NCI-H510A (cell line): Measurements from ENCODE around the gene STIM2.

Experiments used
- DNase-seq: peaks from one replicate; lab custom pipeline; 2025; lab: John Stamatoyannopoulos, UW

Gene STIM2

DNA sequence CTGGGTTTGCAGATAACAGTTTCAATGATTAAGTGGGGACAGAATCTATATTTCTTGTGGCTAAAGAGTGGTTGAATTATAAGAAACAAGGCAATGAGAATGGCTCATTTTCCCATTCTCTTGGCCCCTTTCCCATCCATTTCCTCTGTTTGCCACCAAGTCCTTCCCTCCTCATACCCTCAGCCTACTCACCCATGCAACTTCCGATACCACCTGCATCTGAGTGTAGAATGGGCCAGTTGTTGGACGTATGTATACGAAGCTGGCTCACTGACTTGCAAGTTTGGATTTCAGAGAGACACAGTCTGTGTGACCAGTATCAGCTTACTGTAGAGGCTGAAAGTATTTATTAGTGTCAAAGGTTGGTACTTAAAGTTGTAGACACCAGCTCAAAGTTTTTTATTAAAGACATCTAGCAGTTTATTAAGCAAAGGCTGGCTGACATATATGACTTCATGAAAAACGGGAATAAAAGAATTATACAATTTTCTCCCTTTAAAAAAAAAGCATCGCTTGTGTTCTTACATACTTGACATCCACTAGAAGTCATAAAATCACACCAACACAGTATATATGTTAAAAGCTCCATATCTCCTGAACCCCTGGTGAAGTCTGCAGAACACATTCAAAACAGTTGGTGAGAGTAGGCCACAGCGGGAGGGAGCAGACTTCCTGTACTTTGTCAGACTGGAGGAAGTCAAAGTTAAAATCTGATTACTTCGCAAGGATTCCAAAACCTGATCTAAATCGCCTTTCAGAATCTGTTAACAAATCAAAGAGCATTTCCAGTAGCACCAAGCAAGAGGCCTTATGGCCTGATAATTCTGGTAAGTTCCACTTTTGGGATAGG lies 22.4 kb upstream of the STIM2 start:
- no peak for DNase-seq

DNA sequence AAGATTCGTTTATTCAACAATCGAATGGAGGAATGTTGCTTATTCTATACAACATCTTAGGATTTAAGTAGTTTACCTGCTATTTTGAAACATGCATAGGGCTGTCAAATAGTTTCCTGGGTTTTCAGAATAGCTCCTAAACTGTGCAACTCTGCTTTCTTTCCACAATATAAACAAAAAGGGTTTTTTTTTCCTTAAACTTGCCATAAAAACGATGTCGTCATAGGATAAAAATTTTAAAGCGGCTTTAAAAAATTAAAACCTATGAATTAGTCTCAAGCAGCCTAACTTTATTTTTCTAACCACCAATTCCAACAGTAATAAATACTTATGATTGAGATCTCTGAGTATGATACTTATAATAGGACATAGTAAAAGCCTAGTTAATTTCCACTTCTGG lies 21.6 kb upstream of the STIM2 start:
- DNase-seq, result no peak

DNA sequence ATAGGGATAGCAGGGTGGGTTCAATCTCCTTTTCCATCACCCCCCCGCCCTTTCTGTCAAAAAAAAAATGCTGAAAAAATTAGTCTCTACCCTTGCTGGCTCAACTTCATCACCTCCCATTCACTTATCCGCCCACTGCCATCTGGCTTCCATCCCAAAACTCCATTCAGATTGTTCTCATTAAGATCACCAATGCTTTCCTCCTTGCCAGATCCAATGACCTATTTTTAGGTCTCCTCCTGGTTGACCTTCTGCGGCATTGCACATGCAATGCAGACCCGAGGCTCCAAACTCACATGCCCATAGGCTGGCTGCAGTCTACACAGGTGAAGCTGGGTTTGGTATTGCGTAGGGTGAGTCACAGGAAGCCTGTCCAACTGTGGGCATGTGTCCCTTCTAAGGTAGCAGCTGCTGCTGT lies 21.1 kb upstream of the STIM2 start:
- no peak for DNase-seq

DNA sequence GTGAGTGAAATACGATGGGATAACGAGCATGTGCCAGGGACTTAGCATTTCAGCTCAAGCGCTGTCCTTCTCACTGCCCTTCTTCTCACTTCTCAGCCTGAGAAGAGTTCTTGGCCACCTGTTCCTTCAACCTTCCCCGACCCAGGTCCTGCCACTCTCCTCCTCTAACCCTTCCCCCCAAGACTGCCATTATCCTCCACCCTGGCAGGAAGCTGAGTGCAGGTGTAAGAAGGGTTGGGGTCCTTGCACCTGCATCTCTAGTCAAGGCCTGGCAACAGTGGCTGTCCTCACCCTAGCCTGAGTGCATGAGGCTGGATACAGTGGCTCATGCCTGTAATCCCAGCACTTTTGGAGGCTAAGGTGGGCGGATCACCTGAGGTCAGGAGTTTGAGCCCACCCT lies 19.9 kb upstream of the STIM2 start:
- no peak for DNase-seq

DNA sequence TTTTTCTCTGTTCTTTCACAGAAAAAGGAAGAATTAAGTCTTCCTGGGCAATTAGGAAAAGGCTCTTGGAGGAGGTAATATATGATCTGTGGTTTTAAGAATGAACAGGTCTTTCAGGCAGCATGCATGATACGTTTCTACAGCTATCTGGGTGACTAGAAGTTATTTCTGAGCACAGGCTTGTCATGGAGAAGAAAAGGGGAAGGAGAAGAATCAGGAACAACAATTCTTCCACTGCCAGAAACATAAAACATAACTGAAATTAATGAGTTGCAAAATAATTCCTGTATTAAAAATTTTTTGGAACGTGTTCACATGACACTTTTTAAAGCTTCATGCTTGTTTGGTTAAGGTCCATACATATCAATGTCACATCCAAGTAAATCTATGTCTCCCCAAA lies 17.7 kb upstream of the STIM2 start:
- DNase-seq, result no peak

DNA sequence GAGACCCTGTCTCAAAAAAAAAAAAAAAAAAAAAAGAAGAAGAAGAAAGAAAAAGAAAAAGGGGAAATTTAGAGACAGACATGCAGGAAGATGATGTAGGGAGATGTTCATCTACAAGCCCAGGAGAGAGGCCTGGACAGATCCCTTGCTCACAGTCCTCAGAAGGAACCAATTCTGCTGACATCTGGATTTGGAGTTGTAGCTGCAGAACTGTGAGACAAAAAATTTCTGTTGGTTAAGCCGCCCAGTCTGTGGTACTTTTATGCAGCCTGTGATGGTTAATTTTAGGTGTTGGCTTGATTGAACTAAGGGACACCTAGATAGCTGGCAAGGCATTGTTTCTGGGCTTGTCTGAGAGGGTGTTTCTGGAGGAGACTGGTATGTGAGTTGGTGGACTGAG lies 10.1 kb upstream of the STIM2 start:
- no peak for DNase-seq

DNA sequence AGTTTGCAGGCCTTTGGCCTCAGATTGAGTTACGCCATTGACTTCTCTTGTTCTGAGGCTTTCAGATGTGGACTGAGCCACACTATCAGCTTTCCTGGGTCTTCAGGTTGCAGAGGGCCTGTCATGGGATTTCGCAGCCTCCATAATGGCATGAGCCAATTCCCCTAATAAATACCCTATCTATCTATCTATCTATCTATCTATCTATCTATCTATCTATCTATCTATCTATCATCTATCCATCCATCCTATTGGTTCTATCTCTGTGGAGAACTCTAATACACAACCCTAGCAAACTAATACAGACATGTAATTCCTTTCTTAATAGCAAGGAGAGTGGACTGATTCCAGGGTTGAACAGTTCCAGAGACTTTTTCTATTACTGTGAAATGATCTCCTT lies 9.5 kb upstream of the STIM2 start:
- no peak for DNase-seq

DNA sequence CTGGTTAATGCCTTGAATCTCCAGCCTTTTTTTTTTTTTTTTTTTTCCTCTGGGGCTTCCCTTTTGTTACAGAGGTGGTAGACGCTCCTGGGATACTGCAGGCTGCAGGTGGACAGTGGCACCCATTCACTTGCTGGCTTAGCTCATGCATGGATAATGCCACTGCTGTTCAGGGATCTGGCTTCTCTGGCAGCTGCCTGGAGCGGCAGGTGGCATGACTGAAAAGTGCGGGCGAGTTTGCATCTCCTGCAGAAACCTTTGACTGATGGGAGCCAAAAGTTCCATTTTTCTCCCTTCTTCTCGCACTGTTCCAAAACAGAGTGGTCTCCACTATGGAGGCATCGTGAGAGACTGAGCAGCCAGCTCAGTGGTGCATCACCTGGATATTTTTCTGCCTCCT lies 5.9 kb upstream of the STIM2 start:
- DNase-seq, result no peak

DNA sequence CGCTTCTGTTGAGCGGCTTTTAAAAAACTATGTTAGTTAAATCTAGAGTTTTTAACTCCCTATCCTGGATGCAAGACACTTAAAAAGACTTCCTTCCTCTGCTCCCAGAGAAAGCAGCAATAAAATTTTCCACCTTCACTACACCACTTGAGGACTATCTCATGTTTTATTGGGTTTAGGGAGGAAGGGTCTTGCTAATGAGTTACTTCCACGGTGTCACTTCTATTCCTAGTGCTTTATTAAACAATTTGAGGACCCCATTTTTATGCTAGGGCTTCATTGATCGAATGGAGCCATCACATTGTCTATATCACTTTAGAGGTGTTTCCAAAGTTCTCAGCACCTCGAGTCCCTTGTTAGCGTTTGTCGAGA lies 3.7 kb upstream of the STIM2 start:
- no peak for DNase-seq

DNA sequence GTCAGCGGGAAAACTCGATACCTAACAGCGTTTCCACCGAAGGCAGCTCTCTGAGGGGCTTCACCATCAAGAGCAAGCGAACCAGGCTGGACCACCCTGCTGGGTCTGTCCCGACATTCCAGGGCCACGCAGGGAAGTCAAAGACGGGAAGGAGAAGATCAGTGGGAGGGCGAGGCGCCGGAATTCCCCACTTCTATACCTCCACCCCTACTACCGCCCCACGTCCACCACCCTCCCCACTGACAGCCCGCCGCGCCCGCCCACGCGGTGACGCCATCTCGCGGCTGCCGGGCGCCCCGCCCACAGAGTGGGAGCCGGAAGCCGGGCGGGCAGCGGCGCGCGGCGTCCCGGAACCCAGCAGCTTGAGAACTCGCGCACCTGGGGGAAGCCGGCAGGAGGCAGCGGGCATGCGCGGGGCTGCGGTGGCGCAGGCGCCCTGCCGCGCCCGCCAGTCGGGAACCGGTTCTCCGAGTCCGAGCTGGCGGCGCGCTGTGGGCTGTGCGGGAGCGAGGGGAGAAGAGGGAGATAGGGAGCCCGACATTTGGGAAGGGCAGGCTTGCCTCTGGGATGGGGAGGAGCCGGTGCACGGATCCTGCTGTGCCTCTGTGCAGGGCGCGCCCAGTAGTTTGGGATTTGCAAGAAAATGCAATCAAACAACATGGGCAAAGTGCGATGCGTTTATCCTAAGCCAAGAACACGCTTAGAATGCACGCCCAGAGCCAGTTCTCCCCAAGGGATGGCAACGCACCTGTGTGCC lies 3.2 kb upstream of the STIM2 start:
- DNase-seq, result peak; percentile 42

DNA sequence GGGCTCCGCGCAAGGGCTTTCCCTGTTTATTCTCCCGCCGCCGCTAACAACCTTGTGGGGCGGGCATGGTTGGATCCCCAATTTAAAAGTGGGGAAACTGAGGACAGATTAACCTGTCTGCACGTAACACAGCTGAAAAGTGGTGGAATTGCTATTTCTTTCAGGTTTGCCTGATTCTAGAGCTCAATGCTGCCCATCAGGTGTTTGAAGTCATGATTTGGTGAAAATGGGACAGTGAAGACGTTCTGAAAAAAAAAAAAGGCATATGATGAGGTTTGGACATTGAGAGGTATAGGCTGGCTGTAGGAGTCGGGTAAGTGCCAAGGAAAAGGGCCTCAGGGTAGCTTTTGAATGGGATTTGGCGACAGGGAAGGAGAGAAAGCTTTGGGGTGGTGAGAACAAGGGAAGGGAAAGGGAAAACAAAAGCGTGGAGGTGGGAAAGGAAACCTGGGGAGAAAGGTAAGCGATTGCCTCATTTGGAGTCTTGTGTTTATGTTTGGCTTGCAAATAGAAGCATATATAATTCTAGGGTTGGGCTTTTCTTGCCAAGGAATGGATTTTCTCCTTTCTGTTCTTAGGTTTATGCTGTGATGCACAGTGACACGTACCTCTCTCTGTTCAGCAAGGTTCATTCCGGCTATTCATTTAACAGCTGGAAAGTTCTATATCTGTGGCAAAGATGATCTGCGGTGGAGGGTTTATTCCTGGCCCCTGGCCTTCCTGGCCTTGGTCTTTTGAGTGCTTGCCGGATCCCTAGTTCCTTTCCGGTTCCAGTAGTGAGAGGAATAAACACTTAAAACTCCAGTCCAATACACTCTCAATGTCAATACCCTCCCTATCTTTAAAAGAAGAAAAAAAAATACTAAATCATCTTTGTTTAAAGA lies 2.4 kb upstream of the STIM2 start:
- no peak for DNase-seq

DNA sequence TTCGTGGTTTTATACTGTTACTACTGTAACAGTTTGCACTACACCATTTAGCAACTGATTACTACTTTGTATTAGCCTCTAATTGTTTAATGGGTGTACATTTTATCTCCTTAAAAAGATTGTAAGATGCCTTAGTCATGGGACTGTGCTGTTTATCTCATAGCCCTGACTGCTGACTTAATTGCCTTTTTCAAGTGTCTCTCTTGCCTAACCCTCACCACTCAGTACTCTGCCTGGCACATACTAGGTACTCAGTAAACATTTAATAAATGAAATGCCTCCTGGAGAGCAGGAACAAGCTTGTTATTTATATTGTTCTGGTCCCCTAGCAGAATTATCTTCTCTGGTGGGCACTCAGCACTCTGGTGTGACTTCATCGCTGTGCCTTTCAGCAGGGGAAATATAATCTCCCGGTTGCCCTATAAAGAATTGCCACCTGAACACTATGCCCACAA lies 1.7 kb upstream of the STIM2 start:
- no peak for DNase-seq

DNA sequence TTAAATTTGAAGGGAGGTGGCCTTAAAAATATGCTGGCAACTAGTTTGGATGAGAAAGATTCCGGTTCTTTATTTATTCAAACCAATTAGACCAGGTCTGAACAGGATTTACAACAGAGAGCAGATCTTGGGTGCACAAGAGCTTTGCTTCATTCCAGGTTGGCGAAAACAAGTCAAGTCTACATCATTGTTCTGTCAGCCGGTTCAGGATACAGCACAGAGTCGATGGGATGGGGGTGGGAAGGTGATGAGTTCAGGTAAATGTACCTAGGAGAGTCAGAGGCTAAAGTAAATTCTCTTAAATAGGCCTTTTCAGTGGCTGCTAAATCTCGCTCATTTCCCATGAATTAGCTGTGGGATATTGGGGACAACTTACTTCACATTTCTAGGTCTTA lies 882 bp upstream of the STIM2 start:
- DNase-seq, result no peak

DNA sequence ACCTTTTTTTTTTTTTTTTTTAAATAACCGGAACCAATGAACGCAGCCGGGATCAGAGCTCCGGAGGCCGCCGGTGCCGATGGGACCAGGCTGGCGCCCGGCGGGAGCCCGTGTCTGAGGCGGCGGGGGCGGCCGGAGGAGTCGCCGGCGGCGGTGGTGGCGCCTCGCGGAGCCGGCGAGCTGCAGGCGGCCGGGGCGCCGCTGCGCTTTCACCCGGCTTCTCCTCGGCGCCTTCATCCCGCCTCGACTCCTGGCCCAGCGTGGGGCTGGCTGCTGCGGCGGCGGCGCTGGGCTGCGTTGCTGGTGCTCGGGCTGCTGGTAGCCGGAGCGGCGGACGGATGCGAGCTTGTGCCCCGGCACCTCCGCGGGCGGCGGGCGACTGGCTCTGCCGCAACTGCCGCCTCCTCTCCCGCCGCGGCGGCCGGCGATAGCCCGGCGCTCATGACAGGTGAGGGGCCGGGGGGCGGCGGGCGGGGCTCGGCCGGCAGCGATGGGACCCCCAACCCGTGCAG lies 337 bp downstream of the STIM2 start:
- no peak for DNase-seq

DNA sequence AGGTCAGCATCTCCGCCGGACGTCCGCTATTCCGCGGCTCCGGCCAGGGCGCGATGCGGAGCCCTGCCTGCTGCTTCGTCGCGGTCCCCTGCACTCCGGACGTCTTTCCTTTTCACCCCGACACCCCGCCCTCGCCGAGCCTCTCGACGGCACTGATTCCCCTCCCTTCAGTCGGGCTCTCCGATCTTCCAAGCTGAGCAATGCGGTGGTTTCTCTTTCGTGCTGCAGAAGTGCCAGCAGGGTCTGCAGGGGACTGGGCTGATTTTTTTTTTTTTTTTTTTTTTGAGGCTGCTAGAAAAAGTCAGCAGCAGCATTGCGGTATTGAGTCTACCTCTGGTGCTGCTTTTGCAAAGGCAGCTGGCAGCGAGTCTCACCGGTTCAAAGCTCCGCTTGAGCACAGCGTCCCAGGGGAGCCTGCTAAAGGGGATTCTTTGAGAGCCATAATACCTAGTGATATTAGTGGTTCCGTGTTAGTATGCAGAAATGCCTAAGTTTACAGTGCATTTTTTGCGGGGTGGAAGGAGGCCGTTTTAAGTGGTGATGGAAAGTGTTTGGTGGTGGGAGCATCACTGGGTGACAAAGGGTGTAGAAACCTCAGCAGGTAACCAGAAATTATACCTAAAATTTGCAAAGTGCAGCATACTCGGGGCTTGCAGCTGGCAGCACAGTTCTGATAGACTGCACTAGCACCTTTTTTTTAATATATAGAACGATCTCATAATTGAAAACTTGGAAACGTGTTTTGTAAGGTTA lies 969 bp downstream of the STIM2 start:
- no peak for DNase-seq

DNA sequence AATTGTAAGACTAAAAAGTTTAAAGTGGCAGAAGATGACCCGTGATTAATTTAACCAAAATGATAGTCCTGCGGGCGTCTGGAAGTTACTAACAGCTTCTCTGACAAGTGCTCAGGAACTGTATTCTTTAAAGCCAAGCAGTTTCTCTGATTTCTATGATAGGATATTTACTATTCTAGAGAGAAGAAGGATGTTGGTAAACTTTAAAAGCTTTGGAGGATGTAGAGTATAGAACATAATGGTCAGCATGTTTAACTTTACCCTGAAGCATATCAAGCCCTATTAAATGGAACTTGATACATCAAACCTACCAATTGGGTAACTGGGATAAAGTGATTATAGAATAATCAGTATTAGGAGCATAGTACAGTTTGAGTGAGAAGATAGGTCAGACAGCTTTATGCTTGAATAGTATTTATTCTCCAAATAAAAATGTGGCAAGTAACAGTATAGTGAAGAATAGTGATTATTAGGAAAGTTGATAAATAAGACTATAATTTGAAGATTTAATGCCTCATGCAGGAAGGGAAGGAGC lies 1.8 kb downstream of the STIM2 start:
- no peak for DNase-seq

DNA sequence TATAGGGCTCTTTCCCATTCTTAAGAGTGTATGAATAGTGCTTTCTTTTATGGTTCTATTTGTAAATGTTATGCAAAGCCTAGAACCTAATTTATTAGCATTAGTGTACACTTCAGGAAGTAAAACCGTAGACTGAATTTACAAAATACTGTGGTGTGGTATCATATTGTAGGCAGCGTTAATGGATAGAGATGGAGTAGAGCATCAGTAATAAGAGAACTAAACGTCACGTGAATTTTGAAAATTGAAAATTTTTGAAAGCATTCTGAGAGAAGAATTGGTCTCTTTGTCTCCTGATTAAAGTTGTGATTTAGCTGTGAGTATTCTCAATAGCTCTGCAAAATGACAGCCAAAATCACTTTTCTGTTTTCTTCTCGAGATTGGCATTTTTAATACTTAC lies 2.9 kb downstream of the STIM2 start:
- DNase-seq, result no peak

DNA sequence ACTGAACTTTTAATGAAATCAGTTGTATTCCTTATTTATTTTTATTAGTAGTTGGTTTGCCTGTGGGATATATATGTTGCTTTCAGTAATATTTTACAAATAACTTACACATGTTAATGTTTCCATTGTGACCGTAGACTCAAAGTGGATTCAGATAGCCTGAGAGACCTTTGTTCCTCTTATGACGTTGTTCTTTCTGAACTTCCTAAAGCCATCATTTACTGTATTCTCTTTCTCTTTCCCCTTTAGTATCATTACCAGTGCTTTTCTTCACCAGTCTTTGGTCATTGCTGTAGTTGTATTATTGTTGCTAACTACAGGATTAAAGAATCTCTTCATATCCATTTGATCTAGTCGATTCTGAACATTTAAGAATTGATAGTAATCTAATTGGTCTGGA lies 4.3 kb downstream of the STIM2 start:
- no peak for DNase-seq

DNA sequence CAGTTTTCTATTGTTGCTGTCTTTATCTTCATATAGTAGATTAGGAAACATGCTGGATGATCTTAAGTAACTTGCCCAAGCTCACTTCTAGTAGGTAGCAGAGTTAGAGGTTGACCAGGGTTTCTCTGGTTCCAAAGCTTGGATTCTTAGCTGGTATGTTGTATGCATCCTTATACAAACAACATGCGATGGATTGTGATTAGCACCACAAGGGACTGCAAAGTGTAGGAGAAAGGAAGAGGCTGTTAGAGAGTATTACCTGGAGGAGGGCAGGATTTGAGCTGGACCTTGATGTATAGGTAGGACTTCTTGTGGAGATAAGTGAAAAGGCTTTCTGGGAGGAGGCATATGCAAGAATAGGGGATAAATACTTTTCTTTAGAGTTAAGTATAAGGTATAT lies 5.6 kb downstream of the STIM2 start:
- DNase-seq, result no peak

DNA sequence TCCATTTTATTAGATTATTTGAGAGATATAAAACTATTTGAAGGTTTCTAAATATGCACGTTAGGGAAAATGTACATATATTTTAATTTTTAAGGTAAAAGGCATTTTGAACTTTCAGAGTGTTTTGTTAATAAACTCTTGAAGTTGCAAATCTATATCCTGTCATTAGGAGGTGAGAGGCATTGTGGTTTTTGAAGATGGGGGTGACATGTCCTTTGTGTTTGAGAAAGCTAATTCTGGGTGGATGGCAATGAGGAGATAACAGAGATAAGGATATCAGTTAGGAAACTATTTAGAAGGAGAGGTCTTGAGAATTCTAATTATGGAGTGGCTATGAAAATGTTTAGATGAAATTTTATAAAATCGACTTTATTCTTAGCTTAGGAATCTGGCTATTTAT lies 6.1 kb downstream of the STIM2 start:
- DNase-seq, result no peak

DNA sequence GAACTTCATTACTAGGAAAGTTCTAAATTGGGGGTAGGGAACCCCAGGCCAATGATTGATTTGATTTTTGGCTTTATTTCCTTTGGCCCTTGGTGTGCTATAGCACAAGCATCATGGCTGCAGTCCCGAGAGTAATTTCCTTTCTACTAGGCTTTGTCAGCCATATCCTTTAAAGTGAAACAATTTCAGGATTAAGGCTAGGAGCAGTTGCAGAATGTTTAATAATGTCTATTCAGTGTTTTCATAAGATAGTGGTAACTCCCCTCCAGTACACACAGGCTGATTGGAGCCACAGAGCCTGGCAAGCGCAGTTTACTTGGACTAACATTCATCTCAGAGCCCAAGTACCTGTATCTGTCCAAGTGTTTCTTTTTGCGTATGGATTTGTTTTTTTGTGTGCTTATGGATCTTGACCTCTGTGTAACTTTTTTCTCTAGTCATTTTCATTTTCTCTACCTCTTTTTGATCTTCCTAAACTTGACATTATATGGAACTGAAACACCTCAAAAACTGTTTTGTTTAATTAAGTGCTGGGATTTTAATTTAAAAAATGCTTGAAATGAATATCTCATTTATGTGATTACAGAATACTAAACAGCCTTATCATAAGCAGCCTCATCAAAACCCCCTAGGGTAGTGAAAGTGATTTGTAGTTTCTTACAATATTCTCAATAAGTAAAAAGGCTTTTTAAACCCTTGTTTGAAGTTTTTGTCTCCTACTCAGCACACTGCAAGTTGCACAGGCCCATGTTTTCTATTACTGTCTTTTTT lies 7.5 kb downstream of the STIM2 start:
- no peak for DNase-seq
